Loucy (cell line): ENCODE measurements around the gene TMCO6.

Experiments used
- EZH2phosphoT487 ChIP-seq: fragments of 200-600 bp; IDR thresholded peaks from 2 replicates; pipeline ENCODE4 v1.6.1; 2018; ENCODE audit warnings: antibody characterized with exemption, mild to moderate bottlenecking, moderate library complexity, borderline replicate concordance
- TF ChIP-seq, protein P1 (sequence below): fragments of 200-600 bp; sonication (generic); conservative IDR thresholded peaks from 2 replicates; pipeline ENCODE4 v1.5.1; 2014; ENCODE audit warnings: mild to moderate bottlenecking, antibody characterized with exemption, low read length

DNA sequence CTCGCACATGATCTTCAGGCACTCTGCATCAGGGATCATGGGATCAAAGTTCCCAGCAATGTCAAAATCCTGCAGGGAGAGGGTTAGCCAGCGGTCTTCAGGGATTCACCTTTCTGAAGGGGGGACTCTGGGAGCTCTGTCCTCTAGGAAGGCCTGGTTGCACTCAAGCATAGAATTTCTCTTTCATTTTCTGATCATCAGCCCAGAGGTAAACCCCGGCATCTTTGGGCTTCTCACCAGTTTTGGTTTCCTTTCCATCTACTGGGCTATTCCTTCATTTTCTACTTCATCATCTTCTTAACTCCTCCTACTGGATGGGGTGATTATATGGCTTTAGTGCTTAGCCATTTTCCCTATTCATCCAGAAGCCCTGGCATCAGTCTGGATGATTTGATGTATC is 38.7 kb downstream of the TMCO6 start:
- TF ChIP-seq, protein P1, sequence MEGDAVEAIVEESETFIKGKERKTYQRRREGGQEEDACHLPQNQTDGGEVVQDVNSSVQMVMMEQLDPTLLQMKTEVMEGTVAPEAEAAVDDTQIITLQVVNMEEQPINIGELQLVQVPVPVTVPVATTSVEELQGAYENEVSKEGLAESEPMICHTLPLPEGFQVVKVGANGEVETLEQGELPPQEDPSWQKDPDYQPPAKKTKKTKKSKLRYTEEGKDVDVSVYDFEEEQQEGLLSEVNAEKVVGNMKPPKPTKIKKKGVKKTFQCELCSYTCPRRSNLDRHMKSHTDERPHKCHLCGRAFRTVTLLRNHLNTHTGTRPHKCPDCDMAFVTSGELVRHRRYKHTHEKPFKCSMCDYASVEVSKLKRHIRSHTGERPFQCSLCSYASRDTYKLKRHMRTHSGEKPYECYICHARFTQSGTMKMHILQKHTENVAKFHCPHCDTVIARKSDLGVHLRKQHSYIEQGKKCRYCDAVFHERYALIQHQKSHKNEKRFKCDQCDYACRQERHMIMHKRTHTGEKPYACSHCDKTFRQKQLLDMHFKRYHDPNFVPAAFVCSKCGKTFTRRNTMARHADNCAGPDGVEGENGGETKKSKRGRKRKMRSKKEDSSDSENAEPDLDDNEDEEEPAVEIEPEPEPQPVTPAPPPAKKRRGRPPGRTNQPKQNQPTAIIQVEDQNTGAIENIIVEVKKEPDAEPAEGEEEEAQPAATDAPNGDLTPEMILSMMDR, result no peak
- no peak for TF ChIP-seq EZH2phosphoT487
